GM12873 (cell line): ENCODE measurements around the gene TNIP2.

ENCODE experiments used
- TF ChIP-seq, protein P1 (sequence below): IDR thresholded peaks from 2 replicates; pipeline ENCODE4 v1.5.1; 2012; ENCODE audit warnings: low read depth, mild to moderate bottlenecking, moderate library complexity, low read length, control low read depth; ENCODE audit not compliant: insufficient read depth; ENCODE audit errors: missing control alignments

Gene TNIP2

DNA sequence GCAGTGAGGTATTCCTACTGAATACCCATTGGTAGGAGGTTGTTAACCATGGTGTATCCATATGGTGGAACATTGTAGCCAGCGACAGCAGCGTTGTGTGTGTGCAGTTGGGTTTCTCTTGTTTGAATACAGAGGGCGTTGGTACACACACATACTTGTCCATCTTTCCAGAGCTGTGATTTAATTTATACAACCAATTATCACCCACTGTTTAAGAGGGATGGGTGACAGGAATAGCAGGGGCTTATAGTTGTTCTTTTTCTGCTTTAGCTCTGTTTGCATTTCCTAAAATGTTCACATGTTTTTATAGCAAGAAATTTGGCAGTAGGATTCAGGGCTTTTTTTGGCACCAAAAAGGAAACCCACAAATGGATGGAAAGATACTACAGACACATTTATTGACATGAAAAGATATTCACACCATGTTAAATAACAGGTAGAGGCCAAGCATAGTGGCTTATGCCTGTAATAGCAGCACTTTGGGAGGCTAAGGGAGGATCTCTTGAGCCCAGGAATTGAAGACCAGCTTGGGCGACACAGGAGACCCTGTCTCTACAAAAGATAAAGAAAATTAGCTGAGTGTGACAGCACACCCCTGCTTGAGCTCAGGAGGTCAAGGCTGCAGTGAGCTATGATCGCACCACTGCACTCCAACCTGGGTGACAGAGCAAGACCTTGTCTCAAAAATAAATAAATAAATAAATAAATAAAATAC lies 60.6 kb downstream of the TNIP2 start:
- TF ChIP-seq, protein P1, sequence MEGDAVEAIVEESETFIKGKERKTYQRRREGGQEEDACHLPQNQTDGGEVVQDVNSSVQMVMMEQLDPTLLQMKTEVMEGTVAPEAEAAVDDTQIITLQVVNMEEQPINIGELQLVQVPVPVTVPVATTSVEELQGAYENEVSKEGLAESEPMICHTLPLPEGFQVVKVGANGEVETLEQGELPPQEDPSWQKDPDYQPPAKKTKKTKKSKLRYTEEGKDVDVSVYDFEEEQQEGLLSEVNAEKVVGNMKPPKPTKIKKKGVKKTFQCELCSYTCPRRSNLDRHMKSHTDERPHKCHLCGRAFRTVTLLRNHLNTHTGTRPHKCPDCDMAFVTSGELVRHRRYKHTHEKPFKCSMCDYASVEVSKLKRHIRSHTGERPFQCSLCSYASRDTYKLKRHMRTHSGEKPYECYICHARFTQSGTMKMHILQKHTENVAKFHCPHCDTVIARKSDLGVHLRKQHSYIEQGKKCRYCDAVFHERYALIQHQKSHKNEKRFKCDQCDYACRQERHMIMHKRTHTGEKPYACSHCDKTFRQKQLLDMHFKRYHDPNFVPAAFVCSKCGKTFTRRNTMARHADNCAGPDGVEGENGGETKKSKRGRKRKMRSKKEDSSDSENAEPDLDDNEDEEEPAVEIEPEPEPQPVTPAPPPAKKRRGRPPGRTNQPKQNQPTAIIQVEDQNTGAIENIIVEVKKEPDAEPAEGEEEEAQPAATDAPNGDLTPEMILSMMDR: no peak

DNA sequence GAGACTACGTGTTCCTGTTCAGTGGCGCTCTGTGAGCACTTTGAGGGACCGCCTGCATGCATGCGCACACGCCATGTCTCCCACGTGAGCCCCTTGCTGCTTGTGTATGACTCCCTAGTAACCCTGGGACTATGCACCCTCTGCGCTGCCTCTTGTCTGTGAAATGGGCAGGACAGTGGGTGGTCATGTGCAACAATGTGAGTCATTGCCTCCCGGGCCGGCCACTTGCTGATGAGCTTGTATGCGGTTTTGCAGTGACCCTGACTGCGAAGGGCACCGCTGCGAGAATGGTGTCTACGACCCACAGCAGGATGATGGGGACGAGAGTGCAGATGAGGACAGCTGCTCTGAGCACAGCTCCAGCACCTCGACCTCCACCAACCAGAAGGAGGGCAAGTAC lies 61.4 kb downstream of the TNIP2 start:
- TF ChIP-seq, protein P1: no peak

- TF ChIP-seq, protein P1: no peak
These were observed 64.1 kb downstream of the TNIP2 start for GRCh38 chr4:2691952-2692435.
